Mammary epithelial cell (primary cell): Measurements from ENCODE around the gene TGFBR3L.

ENCODE experiments used
- CTCF ChIP-seq, 2 donors: IDR thresholded peaks in 1 of 2; conservative IDR thresholded peaks in 1 of 2; 2 replicates each; pipeline ENCODE4 v1.5.1; 2011 to 2012; ENCODE audit warnings: inconsistent platforms in 2 of 2, low read length in 2 of 2, mild to moderate bottlenecking in 2 of 2, control low read depth in 1 of 2, low read depth in 1 of 2; ENCODE audit not compliant: insufficient read depth in 1 of 2; ENCODE audit errors: extremely low read depth in 1 of 2
- EZH2 ChIP-seq: IDR thresholded peaks from 2 replicates; pipeline ENCODE4 v1.6.1; 2012; ENCODE audit warnings: low read length, inconsistent platforms, borderline replicate concordance

DNA sequence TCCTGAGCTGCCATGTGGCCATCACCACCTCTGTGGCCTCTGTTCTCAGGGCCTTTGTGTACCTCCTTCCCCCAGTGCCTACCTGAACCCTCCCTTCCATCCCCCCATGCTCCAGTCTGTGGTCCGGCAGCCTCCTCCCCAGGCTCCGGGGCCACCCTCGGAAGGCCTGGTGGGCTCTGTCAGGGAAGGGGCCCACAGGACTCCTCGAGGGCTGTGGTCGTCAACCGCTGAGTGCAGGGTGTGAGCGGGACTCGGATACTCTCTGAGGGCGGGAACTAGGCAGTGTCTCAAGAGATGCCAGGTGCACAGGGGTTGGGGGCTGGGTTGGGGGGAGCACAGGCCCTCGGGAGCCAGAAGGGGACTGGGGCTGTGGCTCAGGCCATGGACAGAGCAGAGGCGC lies 7.1 kb upstream of the TGFBR3L start:
- TF ChIP-seq CTCF (conservative IDR thresholded peaks at IDR 0.05 in 1 of 2, IDR thresholded peaks at IDR 0.05 in 1 of 2; ENCODE audit: extremely low read depth in 1 of 2, insufficient read depth in 1 of 2, low read depth in 1 of 2, low read length in 2 of 2) (no peak), EZH2 (no peak)
